Daoy (cell line): ENCODE data around the gene GALNTL6. TPM values are rescaled to one million over a fixed set of nuclear protein-coding genes. Genes with fewer than 3 reads are reported as not detected.

Source experiments
- DNase-seq: peaks from one replicate; pipeline ENCODE4 v3.0.0-alpha.2; 2015; ENCODE audit warnings: low read depth
- total RNA-seq: library from RNA; depleted of rRNA; stranded (reverse); fragments of >200 nt; shearing (Covaris generic); gene quantifications from 2 replicates; pipeline ENCODE4 v1.2.3, GENCODE V29; 2014

GALNTL6 gene
- total RNA-seq, 1 experiment from 2014 or later, result not detected

- no peak for DNase-seq
Measured at GRCh38 chr4:172207258-172207657, 394.1 kb downstream of the GALNTL6 start.

GRCh38 chr4:172207886-172208285 lies 394.7 kb downstream of the GALNTL6 start:
- no peak for DNase-seq

- no peak for DNase-seq
Measured at GRCh38 chr4:172220679-172221078, 407.5 kb downstream of the GALNTL6 start.

- no peak for DNase-seq
Measured at GRCh38 chr4:172225457-172225856, 412.3 kb downstream of the GALNTL6 start.

GRCh38 chr4:172232966-172233365 lies 419.8 kb downstream of the GALNTL6 start:
- DNase-seq, result no peak

GRCh38 chr4:172243551-172243950 lies 430.3 kb downstream of the GALNTL6 start:
- DNase-seq, result no peak

- no peak for DNase-seq
Measured at GRCh38 chr4:172245516-172245915, 432.3 kb downstream of the GALNTL6 start.

- no peak for DNase-seq
Measured at GRCh38 chr4:172253409-172253808, 440.2 kb downstream of the GALNTL6 start.

- no peak for DNase-seq
Measured at GRCh38 chr4:172256820-172257219, 443.6 kb downstream of the GALNTL6 start.

GRCh38 chr4:172270397-172270796 lies 457.2 kb downstream of the GALNTL6 start:
- no peak for DNase-seq

GRCh38 chr4:172287117-172287516 lies 473.9 kb downstream of the GALNTL6 start:
- no peak for DNase-seq

- no peak for DNase-seq
Measured at GRCh38 chr4:172305698-172306097, 492.5 kb downstream of the GALNTL6 start.

GRCh38 chr4:172308078-172308477 lies 494.9 kb downstream of the GALNTL6 start:
- no peak for DNase-seq

GRCh38 chr4:172311682-172312081 lies 498.5 kb downstream of the GALNTL6 start:
- DNase-seq, result no peak

- no peak for DNase-seq
Measured at GRCh38 chr4:172323288-172323687, 510.1 kb downstream of the GALNTL6 start.

- no peak for DNase-seq
Measured at GRCh38 chr4:172344308-172344938, 531.2 kb downstream of the GALNTL6 start.

- no peak for DNase-seq
Measured at GRCh38 chr4:172348426-172348825, 535.2 kb downstream of the GALNTL6 start.

GRCh38 chr4:172352356-172352755 lies 539.2 kb downstream of the GALNTL6 start:
- no peak for DNase-seq

- DNase-seq, result no peak
Measured at GRCh38 chr4:172356016-172356415, 542.8 kb downstream of the GALNTL6 start.

GRCh38 chr4:172357006-172357540 lies 543.9 kb downstream of the GALNTL6 start:
- no peak for DNase-seq

GRCh38 chr4:172362569-172362968 lies 549.4 kb downstream of the GALNTL6 start:
- DNase-seq, result no peak

GRCh38 chr4:172369471-172369959 lies 556.3 kb downstream of the GALNTL6 start:
- DNase-seq, result no peak

GRCh38 chr4:172377486-172378140 lies 564.4 kb downstream of the GALNTL6 start:
- no peak for DNase-seq
